Breast epithelium (tissue), 3 donors: ENCODE measurements around the gene KRTAP5-1.
"Not testable (repeated sequence)": the region's sequence is repeated elsewhere in the genome, so short reads cannot be mapped to it uniquely, and the experiment has no call there.

Experiments
- POLR2A ChIP-seq: fragments of 450-650 bp; IDR thresholded peaks from one replicate; pipeline ENCODE4 v1.6.1; 2016; ENCODE audit warnings: antibody characterized with exemption, mild to moderate bottlenecking, moderate library complexity
- POLR2AphosphoS5 ChIP-seq, 3 donors: sonication (generic); formaldehyde crosslinking; IDR thresholded peaks; one replicate each; pipeline ENCODE4 v1.6.1; 2017; ENCODE audit warnings: antibody characterized with exemption in 3 of 3
- TF ChIP-seq, protein P1 (sequence below), 3 donors: fragments of 450-650 bp; IDR thresholded peaks; one replicate each; pipeline ENCODE4 v1.5.1; 2016 to 2017; ENCODE audit warnings: antibody characterized with exemption in 3 of 3, mild to moderate bottlenecking in 3 of 3, moderate library complexity in 3 of 3

DNA sequence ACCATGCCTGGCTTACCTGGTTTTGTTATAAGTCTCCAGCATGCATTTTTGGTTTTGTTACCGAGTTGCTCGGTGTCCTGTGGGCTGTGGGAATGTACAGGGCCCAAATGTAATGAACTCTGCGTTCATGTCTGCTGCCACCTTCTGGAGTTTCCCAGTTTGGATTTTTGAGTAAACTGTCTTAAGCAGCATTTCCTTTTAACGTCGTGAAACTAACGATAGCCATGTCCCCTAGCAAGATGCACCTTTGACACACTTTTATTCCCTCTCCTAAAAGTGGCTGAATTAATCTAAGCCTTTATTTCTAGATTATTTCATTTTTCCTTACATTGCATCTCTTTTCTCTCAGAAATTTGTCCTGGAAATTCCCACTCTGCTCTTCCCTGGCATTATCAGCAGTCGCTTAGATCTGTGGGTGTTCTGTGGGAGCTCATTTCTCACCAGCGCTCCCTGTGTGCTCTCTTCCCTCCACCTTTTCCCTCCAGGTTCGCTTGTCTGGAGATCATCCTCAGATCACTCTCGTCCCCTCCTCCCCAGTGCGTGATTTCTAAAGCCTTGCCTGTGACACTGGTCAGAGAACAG is 11.0 kb upstream of the KRTAP5-1 start:
- TF ChIP-seq, protein P1, sequence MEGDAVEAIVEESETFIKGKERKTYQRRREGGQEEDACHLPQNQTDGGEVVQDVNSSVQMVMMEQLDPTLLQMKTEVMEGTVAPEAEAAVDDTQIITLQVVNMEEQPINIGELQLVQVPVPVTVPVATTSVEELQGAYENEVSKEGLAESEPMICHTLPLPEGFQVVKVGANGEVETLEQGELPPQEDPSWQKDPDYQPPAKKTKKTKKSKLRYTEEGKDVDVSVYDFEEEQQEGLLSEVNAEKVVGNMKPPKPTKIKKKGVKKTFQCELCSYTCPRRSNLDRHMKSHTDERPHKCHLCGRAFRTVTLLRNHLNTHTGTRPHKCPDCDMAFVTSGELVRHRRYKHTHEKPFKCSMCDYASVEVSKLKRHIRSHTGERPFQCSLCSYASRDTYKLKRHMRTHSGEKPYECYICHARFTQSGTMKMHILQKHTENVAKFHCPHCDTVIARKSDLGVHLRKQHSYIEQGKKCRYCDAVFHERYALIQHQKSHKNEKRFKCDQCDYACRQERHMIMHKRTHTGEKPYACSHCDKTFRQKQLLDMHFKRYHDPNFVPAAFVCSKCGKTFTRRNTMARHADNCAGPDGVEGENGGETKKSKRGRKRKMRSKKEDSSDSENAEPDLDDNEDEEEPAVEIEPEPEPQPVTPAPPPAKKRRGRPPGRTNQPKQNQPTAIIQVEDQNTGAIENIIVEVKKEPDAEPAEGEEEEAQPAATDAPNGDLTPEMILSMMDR (IDR thresholded peaks at IDR 0.05) = not testable (repeated sequence)
- TF ChIP-seq POLR2AphosphoS5 (IDR thresholded peaks at IDR 0.05); POLR2A: not testable (repeated sequence)
